Skin of body (tissue), 2 donors: Measurements from ENCODE around the gene HOXC9. TPM values are rescaled to one million over a fixed set of nuclear protein-coding genes. Genes with fewer than 3 reads are reported as not detected.
"Not testable (repeated sequence)": the region's sequence is repeated elsewhere in the genome, so short reads cannot be mapped to it uniquely, and the experiment has no call there.

Source experiments
- DNase-seq: peaks from one replicate; lab custom pipeline; 2025; lab: John Stamatoyannopoulos, UW
- total RNA-seq: library from RNA; depleted of rRNA; stranded (reverse); fragments of >200 nt; gene quantifications from one replicate; pipeline ENCODE4 v1.2.3, GENCODE V29; 2014

HOXC9 gene
- total RNA-seq, 1 donor from 2014 or later: 4.0 TPM

- DNase-seq: no peak
These were observed 37.7 kb downstream of the HOXC9 start for GRCh38 chr12:54037360-54038283.

- DNase-seq: no peak
These were observed 38.4 kb downstream of the HOXC9 start for GRCh38 chr12:54038284-54038870.

- DNase-seq: no peak
These were observed 39.0 kb downstream of the HOXC9 start for GRCh38 chr12:54038871-54039414.

GRCh38 chr12:54039417-54040147, 39.6 kb downstream of the HOXC9 start:
- DNase-seq: peak; percentile 86

- DNase-seq: no peak
These were observed 40.2 kb downstream of the HOXC9 start for GRCh38 chr12:54040148-54040494.

- no peak for DNase-seq
These were observed 40.7 kb downstream of the HOXC9 start for GRCh38 chr12:54040648-54041047.

- no peak for DNase-seq
These were observed 41.2 kb downstream of the HOXC9 start for GRCh38 chr12:54041097-54041690.

- DNase-seq: not testable (repeated sequence)
These were observed 42.1 kb downstream of the HOXC9 start for GRCh38 chr12:54042033-54042432.

GRCh38 chr12:54042970-54043853, 43.3 kb downstream of the HOXC9 start:
- no peak for DNase-seq

GRCh38 chr12:54044425-54045103, 44.6 kb downstream of the HOXC9 start:
- no peak for DNase-seq

- DNase-seq: no peak
These were observed 45.4 kb downstream of the HOXC9 start for GRCh38 chr12:54045401-54045800.

GRCh38 chr12:54045868-54046521, 46.0 kb downstream of the HOXC9 start:
- DNase-seq: no peak

- no peak for DNase-seq
These were observed 46.8 kb downstream of the HOXC9 start for GRCh38 chr12:54046809-54047159.

- no peak for DNase-seq
These were observed 47.4 kb downstream of the HOXC9 start for GRCh38 chr12:54047160-54047963.

- DNase-seq: no peak
These were observed 48.0 kb downstream of the HOXC9 start for GRCh38 chr12:54047964-54048303.

GRCh38 chr12:54048406-54049093, 48.6 kb downstream of the HOXC9 start:
- no peak for DNase-seq

GRCh38 chr12:54049108-54049507, 49.1 kb downstream of the HOXC9 start:
- DNase-seq: no peak

- no peak for DNase-seq
These were observed 50.5 kb downstream of the HOXC9 start for GRCh38 chr12:54050482-54050810.
